SU-DHL-6 (cell line): Measurements from ENCODE around the gene BRAT1.

Experiments used
- H2AFZ ChIP-seq: fragments of 200-600 bp; sonication (generic); 2 replicates; pipeline ENCODE4 v1.6.1; 2014; ENCODE audit warnings: low read depth, mild to moderate bottlenecking, moderate library complexity, mixed read lengths, antibody characterized with exemption, low read length; ENCODE audit not compliant: severe bottlenecking
- H3F3A ChIP-seq: fragments of 200-600 bp; shearing (Covaris generic); 2 replicates; pipeline ENCODE4 v1.6.0; 2016; ENCODE audit warnings: antibody characterized with exemption, mild to moderate bottlenecking; ENCODE audit not compliant: insufficient read depth
- H3K27ac ChIP-seq: fragments of 200-600 bp; sonication (generic); 2 replicates; pipeline ENCODE4 v1.5.1; 2016; ENCODE audit warnings: low read depth, mild to moderate bottlenecking, low read length, moderate library complexity, mixed read lengths
- H3K27me3 ChIP-seq: fragments of 200-600 bp; sonication (generic), shearing (Covaris generic); 2 replicates; pipeline ENCODE4 v1.6.0; 2014; ENCODE audit warnings: mild to moderate bottlenecking, low read length
- H3K36me3 ChIP-seq: fragments of 200-600 bp; sonication (generic); 2 replicates; pipeline ENCODE4 v1.6.1; 2014; ENCODE audit warnings: mild to moderate bottlenecking, low read length, mixed read lengths
- H3K4me2 ChIP-seq: fragments of 300-600, 200-600 bp; shearing (Covaris generic), sonication (generic); 2 replicates; pipeline ENCODE4 v1.6.0; 2014; ENCODE audit warnings: low read length, low read depth, mild to moderate bottlenecking; ENCODE audit not compliant: poor library complexity, severe bottlenecking
- H3K4me3 ChIP-seq: fragments of 200-600 bp; sonication (generic); 2 replicates; pipeline ENCODE4 v1.5.1; 2014; ENCODE audit warnings: antibody characterized with exemption, low read length, mild to moderate bottlenecking, mixed read lengths; ENCODE audit not compliant: insufficient read depth, poor library complexity, severe bottlenecking
- H3K79me2 ChIP-seq: fragments of 200-600 bp; sonication (generic); 2 replicates; pipeline ENCODE4 v1.6.1; 2014; ENCODE audit warnings: mild to moderate bottlenecking, low read length, moderate library complexity; ENCODE audit not compliant: insufficient read depth
- H3K9ac ChIP-seq: fragments of 200-600 bp; sonication (generic); 2 replicates; pipeline ENCODE4 v1.7.0; 2014; ENCODE audit warnings: mild to moderate bottlenecking, low read length
- H3K9me2 ChIP-seq: fragments of 200-600 bp; sonication (generic); replicated peaks from 2 replicates; pipeline ENCODE4 v1.6.1; 2014; ENCODE audit warnings: low read length; ENCODE audit not compliant: insufficient read depth
- H3K9me3 ChIP-seq: fragments of 200-600 bp; sonication (generic); 2 replicates; pipeline ENCODE4 v1.6.1; 2014; ENCODE audit warnings: low read length, mixed read lengths; ENCODE audit not compliant: insufficient read depth
- H4K20me1 ChIP-seq: fragments of 200-600 bp; sonication (generic); 2 replicates; pipeline ENCODE4 v1.6.1; 2014; ENCODE audit warnings: low read depth, mild to moderate bottlenecking, antibody characterized with exemption, low read length, moderate library complexity, mixed read lengths
- CTCF ChIP-seq: fragments of 200-600 bp; sonication (generic); IDR thresholded peaks from one replicate; pipeline ENCODE4 v1.5.1; 2017; ENCODE audit warnings: antibody characterized with exemption, mild to moderate bottlenecking, low read length, moderate library complexity; ENCODE audit not compliant: insufficient read depth, poor library complexity, severe bottlenecking
- EZH2phosphoT487 ChIP-seq: fragments of 200-600 bp; sonication (generic), shearing (Covaris generic); conservative IDR thresholded peaks from 2 replicates; pipeline ENCODE4 v1.6.1; 2018; ENCODE audit warnings: mild to moderate bottlenecking, antibody characterized with exemption, low read length, moderate library complexity, mixed read lengths

Gene BRAT1

GRCh38 chr7:2504128-2504888, 51.0 kb downstream of the BRAT1 start:
- no peaks in the 10 kb centered on the region for H3F3A ChIP-seq
- no peaks in the 10 kb centered on the region for H3K9me3 ChIP-seq
- no peaks in the 10 kb centered on the region for H3K9me2 ChIP-seq
- no peaks in the 10 kb centered on the region for H3K27me3 ChIP-seq
- no peak overlapping the region for H3K4me3 ChIP-seq
- H3K9ac ChIP-seq, result no peak overlapping the region
- H3K79me2 ChIP-seq, result no peaks in the 10 kb centered on the region
- no peak overlapping the region for H3K4me2 ChIP-seq
- no peaks in the 10 kb centered on the region for H3K36me3 ChIP-seq
- H3K27ac ChIP-seq, result no peak overlapping the region
- no peak for TF ChIP-seq CTCF
- no peak for TF ChIP-seq EZH2phosphoT487
- no peaks in the 10 kb centered on the region for H4K20me1 ChIP-seq
- H2AFZ ChIP-seq, result no peak overlapping the region

- no peak for TF ChIP-seq CTCF
- TF ChIP-seq EZH2phosphoT487, result no peak
- H3K9me3 ChIP-seq, result no peaks in the 10 kb centered on the region
- no peaks in the 10 kb centered on the region for H3K9me2 ChIP-seq
These were observed 52.0 kb downstream of the BRAT1 start for GRCh38 chr7:2503056-2503941.

GRCh38 chr7:2502647-2502966, 52.7 kb downstream of the BRAT1 start:
- no peaks in the 10 kb centered on the region for H3K27me3 ChIP-seq
- no peak for TF ChIP-seq EZH2phosphoT487
- no peaks in the 10 kb centered on the region for H3K36me3 ChIP-seq
- H3K9ac ChIP-seq, result no peak overlapping the region
- H3K27ac ChIP-seq, result no peak overlapping the region
- H3F3A ChIP-seq, result no peaks in the 10 kb centered on the region
- H3K4me2 ChIP-seq, result no peak overlapping the region
- H4K20me1 ChIP-seq, result no peaks in the 10 kb centered on the region
- no peaks in the 10 kb centered on the region for H3K9me3 ChIP-seq
- no peaks in the 10 kb centered on the region for H3K79me2 ChIP-seq
- no peaks in the 10 kb centered on the region for H3K9me2 ChIP-seq
- H2AFZ ChIP-seq, result no peak overlapping the region
- no peak overlapping the region for H3K4me3 ChIP-seq

More at GRCh38 chr7:2503056-2503941, 52.0 kb downstream of the BRAT1 start:
- Histone ChIP-seq H3K4me3 (no peak overlapping the region), H3K27me3 (no peaks in the 10 kb centered on the region), H3F3A (no peaks in the 10 kb centered on the region), H3K9ac (no peak overlapping the region), H3K27ac (no peak overlapping the region), H3K36me3 (no peaks in the 10 kb centered on the region), H3K79me2 (no peaks in the 10 kb centered on the region), H4K20me1 (no peaks in the 10 kb centered on the region), H3K4me2 (no peak overlapping the region), H2AFZ (no peak overlapping the region)
